ENCODE results near the gene TLE7. TPM values are rescaled to one million over a fixed set of nuclear protein-coding genes. Genes with fewer than 3 reads are reported as not detected.

The TLE7 gene
- polyA plus RNA-seq, 6 donors from 2014 or later = not detected

DNA sequence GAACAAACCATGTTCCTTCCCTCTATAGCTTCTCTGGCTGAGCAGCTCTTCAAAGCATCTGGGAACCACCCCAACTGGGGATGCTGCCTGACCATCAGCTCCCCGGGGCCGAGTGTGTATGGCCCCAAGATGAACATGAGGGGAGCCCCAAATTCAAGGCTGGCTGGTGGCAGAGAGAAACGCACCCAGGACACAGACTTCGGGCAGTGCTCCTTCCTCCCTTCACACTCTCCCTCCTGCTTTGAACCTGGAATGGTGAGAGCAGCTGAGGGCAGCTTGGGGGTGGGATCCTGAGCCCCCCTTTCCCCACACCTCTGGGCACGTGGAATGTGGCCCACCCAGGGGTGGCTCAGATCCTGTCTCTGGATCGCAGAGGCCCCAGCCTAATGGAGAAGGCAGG lies 17.2 kb downstream of the TLE7 start:
- H3K4me1 Mint-ChIP-seq = peaks cover 5 to 10% (median 9%) of the 10 kb centered on the region in 3 donors

DNA sequence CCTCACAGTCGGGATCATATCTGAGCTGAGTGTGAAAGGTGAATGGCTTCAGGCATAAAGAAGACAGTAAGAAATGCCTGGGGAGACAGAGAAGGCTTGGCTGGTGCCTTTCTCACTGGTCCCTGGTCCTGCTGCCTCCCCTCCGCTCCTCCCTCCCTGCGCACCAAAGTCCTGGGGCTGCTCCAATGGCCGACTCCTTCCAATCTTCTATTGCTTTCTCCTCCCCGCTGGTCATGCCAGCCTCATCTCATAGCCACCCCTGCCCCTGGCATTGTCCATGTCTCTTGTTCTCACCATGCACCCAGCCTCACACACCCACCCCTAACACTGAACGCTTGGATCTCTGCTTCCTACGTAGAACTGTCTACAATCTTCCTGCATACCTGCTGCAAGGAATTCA lies 18.0 kb downstream of the TLE7 start:
- Mint-ChIP-seq H3K9me3 (peaks cover 0 to 17% (median 7%) of the 10 kb centered on the region in 7 donors), H3K27ac (no peak overlapping the region), H3K4me1 (peaks cover 5 to 10% (median 9%) of the 10 kb centered on the region in 3 donors), H3K36me3 (no peaks in the 10 kb centered on the region), H3K27me3 (peaks cover 16 to 63% (median 49%) of the 10 kb centered on the region in 3 donors), H3K4me3 (no peak overlapping the region)
- DNase-seq (no peak), ATAC-seq (ENCODE audit: low read depth in 2 of 2) (no peak)

More for the DNA sequence above, 17.2 kb downstream of the TLE7 start:
- Mint-ChIP-seq H3K27me3 (peaks cover 17 to 63% (median 56%) of the 10 kb centered on the region in 3 donors), H3K4me3 (peak overlapping the region in 2 of 8 donors; percentile 10 to 38), H3K27ac (peak overlapping the region in 1 of 6 donors; percentile 42), H3K36me3 (no peaks in the 10 kb centered on the region), H3K9me3 (peaks cover 0 to 17% (median 9%) of the 10 kb centered on the region in 7 donors)
- no peak for DNase-seq
- ATAC-seq (ENCODE audit: low read depth in 2 of 2) = no peak

DNA sequence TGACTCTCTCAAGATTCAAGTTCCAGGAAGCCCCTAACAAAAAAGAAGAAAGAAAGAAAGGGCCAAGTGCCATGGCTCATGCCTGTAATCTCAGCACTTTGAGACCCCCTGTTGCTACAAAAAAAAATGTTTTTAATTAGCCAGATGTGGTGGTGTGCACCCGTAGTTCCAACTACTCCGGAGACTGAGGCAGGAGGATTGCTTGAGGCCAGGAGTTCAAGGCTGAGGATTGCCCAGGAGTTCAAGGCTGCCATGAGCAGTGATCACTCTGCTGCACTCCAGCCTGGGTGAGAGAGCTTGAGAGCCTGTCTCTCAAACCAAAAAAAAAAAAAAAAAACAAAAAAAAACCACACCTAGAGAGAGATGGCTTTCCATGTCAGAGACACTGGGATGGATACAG lies 18.8 kb downstream of the TLE7 start:
- peaks cover 19 to 68% (median 50%) of the 10 kb centered on the region in 3 donors for H3K27me3 Mint-ChIP-seq
- H3K4me1 Mint-ChIP-seq = peaks cover 5 to 10% (median 9%) of the 10 kb centered on the region in 3 donors
- ATAC-seq (ENCODE audit: low read depth in 2 of 2) (no peak), DNase-seq (no peak)
- H3K36me3 Mint-ChIP-seq = no peaks in the 10 kb centered on the region
- peaks cover 0 to 10% (median 2%) of the 10 kb centered on the region in 7 donors for H3K9me3 Mint-ChIP-seq
- H3K27ac Mint-ChIP-seq = no peak overlapping the region
- no peak overlapping the region for H3K4me3 Mint-ChIP-seq

DNA sequence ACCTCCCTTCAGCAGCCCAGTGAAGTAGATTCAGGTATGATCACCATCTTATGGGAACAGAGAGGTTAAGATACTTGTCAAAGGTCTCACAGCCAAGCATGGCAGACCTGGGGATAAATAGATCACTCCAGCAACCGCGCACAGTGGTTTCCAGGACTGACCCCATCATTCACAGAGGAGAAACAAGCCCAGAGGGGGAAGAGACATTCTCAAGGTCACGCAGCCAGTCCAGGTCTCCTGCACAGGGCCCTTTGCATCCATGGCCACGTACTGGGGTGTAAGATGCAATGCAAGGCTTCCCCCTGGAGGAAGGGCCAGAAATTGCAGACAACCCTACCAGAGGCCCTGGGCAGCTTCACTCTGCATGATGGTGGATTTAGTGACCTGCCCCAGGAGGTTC lies 19.9 kb downstream of the TLE7 start:
- H3K9me3 Mint-ChIP-seq = peaks cover 0 to 7% (median 0%) of the 10 kb centered on the region in 7 donors
- DNase-seq (no peak), ATAC-seq (ENCODE audit: low read depth in 2 of 2) (no peak)
- no peak overlapping the region for H3K27ac Mint-ChIP-seq
- peaks cover 21 to 66% (median 55%) of the 10 kb centered on the region in 3 donors for H3K27me3 Mint-ChIP-seq
- H3K36me3 Mint-ChIP-seq = no peaks in the 10 kb centered on the region
- peaks cover 5 to 10% (median 9%) of the 10 kb centered on the region in 3 donors for H3K4me1 Mint-ChIP-seq
- H3K4me3 Mint-ChIP-seq = no peak overlapping the region

DNA sequence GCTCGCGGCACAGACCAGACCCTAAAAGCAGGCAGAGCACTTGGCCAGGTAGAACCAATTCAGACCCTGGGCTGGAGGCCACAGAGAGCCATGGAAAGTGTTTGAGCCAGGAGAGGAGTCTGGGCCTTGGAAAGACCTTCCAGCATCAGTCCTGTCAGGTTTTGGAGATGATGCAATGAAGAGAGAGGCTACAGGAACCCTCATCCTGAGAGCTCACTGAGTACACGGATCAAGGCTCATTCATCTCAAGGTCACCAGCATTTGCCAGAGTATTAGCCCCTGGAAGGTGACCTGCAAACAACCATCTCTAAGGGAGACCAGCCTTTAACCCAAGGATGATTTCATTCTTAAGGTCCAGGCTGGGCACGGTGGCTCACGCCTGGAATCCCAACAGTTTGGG lies 27.8 kb downstream of the TLE7 start:
- no peaks in the 10 kb centered on the region for H3K9me3 Mint-ChIP-seq
- H3K27ac Mint-ChIP-seq = peak overlapping the region in 1 of 6 donors; percentile 15
- no peak overlapping the region for H3K4me3 Mint-ChIP-seq
- ATAC-seq (ENCODE audit: low read depth in 2 of 2) = no peak
- H3K27me3 Mint-ChIP-seq = peaks cover 29 to 72% (median 72%) of the 10 kb centered on the region in 3 donors
- DNase-seq = no peak
- H3K36me3 Mint-ChIP-seq = no peaks in the 10 kb centered on the region
- peaks cover 9 to 11% (median 10%) of the 10 kb centered on the region in 3 donors for H3K4me1 Mint-ChIP-seq

DNA sequence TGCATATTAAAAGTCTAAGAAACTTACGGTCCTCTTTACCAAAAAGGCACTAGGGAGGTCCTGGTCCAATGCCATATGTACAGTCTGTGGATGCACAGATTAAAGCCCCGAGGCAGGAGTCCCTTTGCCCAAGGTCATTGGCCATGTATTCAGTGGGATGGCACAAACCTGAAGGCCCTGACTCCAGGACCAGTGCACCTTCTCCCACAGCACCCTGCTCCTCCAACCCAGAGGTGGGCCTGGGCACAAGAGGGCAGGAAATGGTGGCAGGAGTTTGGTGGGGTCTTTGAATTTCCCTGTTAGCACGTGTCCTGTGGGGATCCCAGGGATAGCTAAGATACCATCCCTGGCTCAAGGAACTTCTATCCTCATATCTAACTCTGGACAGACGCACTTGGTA lies 28.5 kb downstream of the TLE7 start:
- peaks cover 25 to 69% (median 67%) of the 10 kb centered on the region in 3 donors for H3K27me3 Mint-ChIP-seq
- DNase-seq (no peak), ATAC-seq (ENCODE audit: low read depth in 2 of 2) (no peak)
- no peaks in the 10 kb centered on the region for H3K36me3 Mint-ChIP-seq
- H3K4me1 Mint-ChIP-seq = peaks cover 9 to 11% (median 10%) of the 10 kb centered on the region in 3 donors
- no peak overlapping the region for H3K4me3 Mint-ChIP-seq
- H3K27ac Mint-ChIP-seq = no peak overlapping the region
- no peaks in the 10 kb centered on the region for H3K9me3 Mint-ChIP-seq

DNA sequence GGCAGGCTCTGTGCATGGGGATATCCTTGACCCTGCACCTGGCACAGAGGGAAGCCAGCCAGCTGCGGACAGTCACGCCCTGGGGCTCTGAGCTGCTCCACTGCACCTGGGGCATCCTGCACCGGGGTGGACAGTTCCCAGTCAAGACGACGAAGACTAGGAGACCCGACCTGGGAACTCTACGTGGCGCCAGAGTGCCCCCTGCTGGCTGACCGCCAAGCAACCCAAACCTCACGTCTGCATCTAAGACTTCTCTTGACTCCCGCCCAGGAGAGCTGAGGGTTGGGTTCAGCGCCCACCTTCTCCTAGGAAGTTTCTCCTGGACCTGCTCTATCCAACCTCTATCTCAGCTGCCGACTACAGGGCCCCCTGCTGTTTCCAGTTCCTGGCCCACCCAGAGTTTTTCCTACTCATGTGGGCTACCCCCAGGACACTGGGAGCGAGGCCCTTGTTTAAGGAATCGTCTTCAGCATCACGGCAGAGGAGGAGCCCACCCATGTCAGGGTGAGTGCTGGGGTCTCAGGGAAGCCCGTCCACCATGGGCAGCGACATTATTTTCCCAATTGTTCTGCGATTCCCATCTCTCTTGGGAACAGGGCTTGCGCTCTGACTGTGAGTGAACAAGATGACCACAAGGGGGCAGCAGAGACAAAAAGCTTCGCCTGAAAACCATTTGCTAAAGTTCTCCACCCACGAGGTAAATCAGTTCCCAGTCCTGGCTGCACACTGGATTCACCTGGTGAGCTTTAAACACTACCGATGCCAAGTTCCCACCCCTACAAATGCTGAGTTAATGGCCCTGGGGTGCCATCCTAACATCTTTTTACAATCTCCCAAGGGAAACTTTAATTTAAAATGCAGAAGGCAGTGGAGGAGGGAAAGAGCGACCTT lies 29.3 kb downstream of the TLE7 start:
- H3K4me3 Mint-ChIP-seq = peak overlapping the region in 1 of 8 donors; percentile 55
- peaks cover 9 to 19% (median 16%) of the 10 kb centered on the region in 3 donors for H3K4me1 Mint-ChIP-seq
- no peaks in the 10 kb centered on the region for H3K36me3 Mint-ChIP-seq
- peak; percentile 58 to 84 for ATAC-seq (ENCODE audit: low read depth in 2 of 2)
- no peaks in the 10 kb centered on the region for H3K9me3 Mint-ChIP-seq
- DNase-seq = peak; percentile 55
- peaks cover 27 to 65% (median 59%) of the 10 kb centered on the region in 3 donors for H3K27me3 Mint-ChIP-seq
- no peak overlapping the region for H3K27ac Mint-ChIP-seq

DNA sequence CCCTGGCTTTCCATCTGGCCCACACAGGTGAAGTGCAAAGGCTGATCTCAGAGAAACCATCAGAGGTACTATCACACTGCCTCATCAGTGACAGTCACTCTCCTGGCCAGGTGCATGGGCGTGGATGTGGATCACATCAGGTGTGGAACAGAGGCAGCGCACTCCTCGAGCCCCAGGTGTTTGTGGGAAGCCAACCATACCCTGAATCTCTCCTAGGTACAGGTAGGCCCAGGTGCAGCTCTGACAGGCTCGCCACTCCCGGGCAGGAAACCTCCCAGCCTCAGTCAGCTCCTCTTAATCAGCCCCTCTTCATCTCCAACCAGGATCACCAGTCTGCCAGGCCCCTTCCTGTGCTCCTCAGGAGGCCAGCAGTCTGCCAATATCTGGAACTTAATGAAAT lies 31.7 kb downstream of the TLE7 start:
- Mint-ChIP-seq H3K4me1 (peaks cover 9 to 19% (median 16%) of the 10 kb centered on the region in 3 donors), H3K9me3 (peaks cover 0 to 7% (median under 1%) of the 10 kb centered on the region in 7 donors), H3K4me3 (no peak overlapping the region), H3K27me3 (peaks cover 22 to 61% (median 35%) of the 10 kb centered on the region in 3 donors), H3K36me3 (peaks cover 0 to 6% of the 10 kb centered on the region in 2 donors), H3K27ac (no peak overlapping the region)
- DNase-seq (no peak), ATAC-seq (ENCODE audit: low read depth in 2 of 2) (no peak)

DNA sequence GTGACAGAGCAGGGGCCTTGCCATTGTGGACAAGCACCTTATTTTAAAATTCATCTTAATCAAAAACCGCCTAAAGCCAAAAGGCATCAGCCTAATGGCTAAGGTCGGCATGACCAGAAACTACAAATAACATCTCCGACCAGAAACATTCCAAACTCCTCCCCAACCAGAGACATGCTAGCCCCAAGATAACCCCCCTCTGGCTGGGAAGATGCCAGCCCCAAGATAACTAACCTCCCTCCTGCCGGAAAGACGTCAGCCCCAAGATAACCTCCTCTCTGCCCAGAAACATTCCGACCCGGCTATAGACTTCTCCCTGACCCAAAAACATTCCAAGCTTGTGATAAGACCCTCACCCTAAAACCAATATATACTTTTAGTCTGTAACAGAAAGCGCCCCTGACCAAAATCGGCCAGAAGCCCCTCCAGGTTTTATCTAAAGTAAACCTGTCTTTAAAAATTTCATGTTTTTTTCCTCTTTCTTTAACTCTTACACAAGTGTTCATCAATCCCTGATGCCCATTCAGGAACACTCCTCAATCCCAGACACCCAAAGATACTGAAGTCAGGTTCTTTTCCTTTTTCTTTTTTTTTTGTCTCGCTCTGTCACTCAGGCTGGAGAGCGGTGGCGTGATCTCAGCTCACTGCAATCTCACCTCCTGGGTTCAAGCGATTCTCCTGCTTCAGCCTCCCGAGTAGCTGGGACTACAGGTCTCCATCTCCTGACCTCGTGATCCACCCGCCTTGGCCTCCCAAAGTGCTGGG lies 32.7 kb downstream of the TLE7 start:
- Mint-ChIP-seq H3K9me3 (peaks cover 0 to 14% (median 8%) of the 10 kb centered on the region in 7 donors), H3K4me1 (peaks cover 9 to 19% (median 16%) of the 10 kb centered on the region in 3 donors), H3K27ac (peak overlapping the region in 1 of 6 donors; percentile 16), H3K27me3 (peaks cover 27 to 61% (median 42%) of the 10 kb centered on the region in 3 donors), H3K36me3 (peaks cover 0 to 13% of the 10 kb centered on the region in 2 donors), H3K4me3 (peak overlapping the region in 2 of 8 donors; percentile 15 to 41)
- DNase-seq (no peak), ATAC-seq (ENCODE audit: low read depth in 2 of 2) (no peak)

DNA sequence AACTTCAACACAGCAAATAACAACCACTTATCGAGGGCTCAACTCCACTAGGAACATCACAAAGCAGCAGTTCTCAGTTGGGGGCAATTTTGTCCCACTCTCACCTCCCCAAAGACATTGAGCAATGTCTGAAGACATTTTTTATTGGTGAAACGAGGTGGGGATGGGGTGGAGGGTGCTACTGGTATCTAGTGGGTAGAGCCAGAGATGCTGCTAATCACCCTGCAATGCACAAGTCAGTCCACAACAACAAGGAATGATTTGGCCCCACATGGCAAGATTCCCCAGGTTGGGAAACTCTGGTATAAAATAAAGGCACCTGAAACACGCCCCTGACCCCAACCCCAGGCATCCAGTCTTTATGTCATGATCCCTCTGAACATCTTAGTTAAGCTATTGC lies 33.3 kb downstream of the TLE7 start:
- Mint-ChIP-seq H3K9me3 (peaks cover 0 to 19% (median 14%) of the 10 kb centered on the region in 7 donors), H3K4me3 (no peak overlapping the region), H3K27ac (no peak overlapping the region), H3K4me1 (peaks cover 9 to 19% (median 16%) of the 10 kb centered on the region in 3 donors), H3K36me3 (peaks cover 0 to 14% of the 10 kb centered on the region in 2 donors), H3K27me3 (peaks cover 25 to 57% (median 47%) of the 10 kb centered on the region in 3 donors)
- DNase-seq (no peak), ATAC-seq (ENCODE audit: low read depth in 2 of 2) (no peak)

DNA sequence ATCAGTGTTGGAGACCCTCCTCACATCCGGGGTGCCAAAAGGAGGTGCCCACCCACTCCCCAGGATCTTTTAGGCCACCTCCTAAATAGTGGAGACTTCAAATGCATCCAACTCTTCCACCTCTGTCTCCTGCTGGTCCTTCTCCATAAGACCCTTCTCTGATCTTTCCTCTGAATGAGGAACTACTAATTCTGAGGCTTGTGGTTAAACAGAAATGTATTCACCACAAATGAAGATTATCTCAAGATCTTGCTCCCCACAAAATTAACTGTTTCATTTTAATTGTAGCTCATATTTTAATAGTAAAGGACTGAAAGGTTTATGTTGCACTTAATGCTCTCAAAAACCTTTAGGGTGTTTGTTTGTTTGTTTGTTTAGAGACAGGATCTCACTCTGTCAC lies 34.1 kb downstream of the TLE7 start:
- H3K9me3 Mint-ChIP-seq = peaks cover 0 to 19% (median 14%) of the 10 kb centered on the region in 7 donors
- DNase-seq (no peak), ATAC-seq (ENCODE audit: low read depth in 2 of 2) (no peak)
- H3K27me3 Mint-ChIP-seq = peaks cover 21 to 53% (median 51%) of the 10 kb centered on the region in 3 donors
- H3K4me1 Mint-ChIP-seq = peaks cover 6 to 16% (median 12%) of the 10 kb centered on the region in 3 donors
- no peak overlapping the region for H3K27ac Mint-ChIP-seq
- H3K36me3 Mint-ChIP-seq = peaks cover 0 to 14% of the 10 kb centered on the region in 2 donors
- H3K4me3 Mint-ChIP-seq = no peak overlapping the region

DNA sequence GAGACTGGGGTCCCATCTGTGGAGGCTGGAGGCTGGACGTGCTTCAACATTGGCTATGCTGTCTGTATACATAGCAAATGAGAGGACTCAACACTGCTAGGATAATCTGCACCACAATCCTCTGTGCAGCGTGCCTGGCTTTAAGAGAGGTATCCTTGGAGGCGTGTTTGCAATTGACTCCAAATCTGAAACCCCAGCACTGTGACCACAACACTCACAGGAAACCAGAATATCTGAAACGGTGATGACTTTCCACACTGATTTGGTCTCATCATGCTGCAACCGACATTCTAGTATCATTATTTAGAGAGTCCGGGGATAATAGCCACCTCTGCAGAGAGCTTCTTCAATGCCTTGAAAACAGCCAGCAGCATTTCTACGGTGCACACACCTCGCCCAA lies 35.1 kb downstream of the TLE7 start:
- Mint-ChIP-seq H3K36me3 (peaks cover 0 to 14% of the 10 kb centered on the region in 2 donors), H3K27ac (no peak overlapping the region), H3K27me3 (peaks cover 23 to 55% (median 53%) of the 10 kb centered on the region in 3 donors), H3K4me3 (no peak overlapping the region), H3K9me3 (peaks cover 0 to 19% (median 14%) of the 10 kb centered on the region in 7 donors), H3K4me1 (peaks cover 0 to 8% (median 6%) of the 10 kb centered on the region in 3 donors)
- ATAC-seq (ENCODE audit: low read depth in 2 of 2) (no peak), DNase-seq (no peak)

DNA sequence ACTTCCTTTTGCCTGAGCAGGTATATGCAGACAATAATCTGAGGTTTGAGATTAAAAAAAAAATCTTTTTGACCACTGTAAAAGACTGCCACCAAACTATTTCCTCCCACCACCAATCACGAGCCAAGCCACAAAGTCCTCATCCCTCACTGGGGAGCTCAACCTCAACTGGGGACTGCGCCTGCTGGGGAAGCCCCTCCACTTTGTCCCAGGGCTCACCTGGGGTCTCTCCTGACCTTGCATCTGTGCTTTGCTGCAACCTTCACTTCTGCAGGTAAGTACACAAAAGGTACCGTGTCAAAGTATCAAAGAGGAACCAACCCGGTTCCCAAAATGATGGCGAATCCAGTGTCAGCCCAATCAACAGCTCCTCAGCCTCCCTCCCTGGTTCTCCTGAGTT lies 35.5 kb downstream of the TLE7 start:
- Mint-ChIP-seq H3K36me3 (peaks cover 0 to 14% of the 10 kb centered on the region in 2 donors), H3K27me3 (peaks cover 22 to 55% (median 51%) of the 10 kb centered on the region in 3 donors), H3K27ac (no peak overlapping the region), H3K9me3 (peaks cover 0 to 19% (median 14%) of the 10 kb centered on the region in 7 donors), H3K4me3 (no peak overlapping the region), H3K4me1 (peaks cover 0 to 8% (median 6%) of the 10 kb centered on the region in 3 donors)
- DNase-seq = no peak
- no peak for ATAC-seq (ENCODE audit: low read depth in 2 of 2)
